ENCODE results near the gene SOX1.
A peak's percentile ranks its signal among the peaks of the same experiment; 100 is the strongest.

Gene SOX1

DNA sequence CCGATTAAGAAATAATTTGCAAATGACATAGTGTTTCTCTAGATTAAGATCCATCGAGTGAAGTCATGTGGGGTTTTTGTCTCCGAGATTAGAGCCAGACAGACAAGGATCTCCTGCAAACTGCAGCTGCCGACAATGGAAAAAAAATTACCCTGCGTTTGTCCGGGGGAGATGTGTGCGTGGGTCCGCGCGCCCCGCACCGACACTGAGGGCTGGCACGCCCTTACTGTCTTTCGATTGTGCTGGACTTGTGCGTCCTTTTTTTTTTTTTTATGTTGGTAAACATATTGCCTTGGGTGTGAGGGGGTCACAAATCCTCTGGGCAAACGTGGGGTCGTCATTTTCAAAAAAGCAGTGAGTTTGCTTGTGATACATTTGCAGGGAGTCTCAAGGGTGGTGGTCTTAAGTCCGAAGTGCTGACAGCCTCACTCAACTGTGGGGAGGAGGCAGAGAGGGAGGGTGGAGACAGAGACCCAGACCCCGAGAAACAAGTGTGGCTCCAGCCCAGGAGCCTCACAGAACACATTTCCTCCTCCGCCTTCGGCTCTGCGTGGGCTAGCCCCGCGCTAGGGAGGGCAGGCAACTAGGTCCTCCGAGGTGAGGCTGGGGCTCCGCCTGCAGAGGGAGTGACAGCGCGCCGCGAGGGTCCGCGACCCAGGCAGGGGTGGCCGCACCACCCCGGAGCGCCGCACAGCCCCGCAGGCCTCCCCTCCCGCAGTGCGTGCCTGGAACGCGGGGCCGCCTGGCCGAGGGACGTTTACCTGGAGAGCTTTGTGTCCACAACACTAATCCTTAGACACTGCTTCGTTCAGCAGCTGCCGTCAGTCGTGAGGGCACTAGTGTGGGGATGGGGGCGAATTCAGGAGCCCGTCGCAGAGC lies 11.7 kb upstream of the SOX1 start:
- Mint-ChIP-seq H3K27ac (peak overlapping the region; percentile 43), H3K27me3 (ENCODE audit: low read depth) (peaks cover 83% of the 10 kb centered on the region), H3K9me3 (no peaks in the 10 kb centered on the region), H3K4me1 (ENCODE audit: low read depth) (no peaks in the 10 kb centered on the region), H3K4me3 (no peak overlapping the region), H3K36me3 (ENCODE audit: low read depth) (peaks cover 2% of the 10 kb centered on the region)
- no peak for DNase-seq (ENCODE audit: low spot score)

DNA sequence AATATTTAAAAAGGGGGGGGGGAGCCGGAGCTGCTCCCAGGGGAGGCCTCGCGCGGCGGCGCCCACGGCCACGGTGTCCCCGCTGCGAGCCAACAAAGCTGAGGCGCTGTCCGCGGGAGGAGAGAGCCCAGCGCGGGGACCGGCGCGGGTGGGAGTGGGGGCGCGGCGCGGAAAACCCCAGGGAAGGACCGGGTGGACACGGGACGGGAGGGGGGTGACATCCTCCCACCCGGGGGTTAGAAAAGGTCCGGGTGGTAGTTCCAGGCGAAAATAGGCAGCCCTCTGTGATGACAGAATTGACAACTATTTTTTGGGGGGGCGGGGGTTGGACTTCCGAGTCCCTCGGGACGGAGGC lies 11.1 kb upstream of the SOX1 start:
- Mint-ChIP-seq H3K27ac (peak overlapping the region; percentile 31), H3K9me3 (no peaks in the 10 kb centered on the region), H3K4me3 (no peak overlapping the region), H3K27me3 (ENCODE audit: low read depth) (peaks cover 83% of the 10 kb centered on the region), H3K36me3 (ENCODE audit: low read depth) (peaks cover 2% of the 10 kb centered on the region), H3K4me1 (ENCODE audit: low read depth) (no peaks in the 10 kb centered on the region)
- no peak for DNase-seq (ENCODE audit: low spot score)

DNA sequence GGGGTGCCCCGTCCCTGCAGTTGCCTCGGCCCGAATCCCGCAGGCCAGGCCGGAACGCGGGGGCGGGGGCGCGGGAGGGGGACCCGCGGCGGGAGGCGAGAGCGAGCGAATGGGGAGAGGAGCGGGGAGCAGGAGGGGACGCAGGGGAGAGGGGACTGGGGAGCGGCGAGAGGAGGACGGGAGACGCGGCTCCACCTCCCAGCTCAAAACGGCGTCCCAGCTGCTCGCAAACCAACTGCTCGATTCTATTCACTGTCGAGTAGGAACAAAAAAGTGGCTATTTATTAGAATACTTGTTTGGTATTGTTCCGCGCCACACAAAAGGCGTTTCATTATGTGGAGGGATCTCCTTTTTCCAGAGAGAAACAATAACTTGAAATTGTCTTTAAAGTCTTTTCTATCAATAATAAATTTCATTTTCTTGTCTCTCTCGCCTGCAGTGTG lies 10.6 kb upstream of the SOX1 start:
- no peaks in the 10 kb centered on the region for H3K9me3 Mint-ChIP-seq
- DNase-seq (ENCODE audit: low spot score): no peak
- no peak overlapping the region for H3K27ac Mint-ChIP-seq
- no peaks in the 10 kb centered on the region for H3K4me1 Mint-ChIP-seq (ENCODE audit: low read depth)
- H3K27me3 Mint-ChIP-seq (ENCODE audit: low read depth): peaks cover 81% of the 10 kb centered on the region
- H3K4me3 Mint-ChIP-seq: no peak overlapping the region
- peaks cover 2% of the 10 kb centered on the region for H3K36me3 Mint-ChIP-seq (ENCODE audit: low read depth)

DNA sequence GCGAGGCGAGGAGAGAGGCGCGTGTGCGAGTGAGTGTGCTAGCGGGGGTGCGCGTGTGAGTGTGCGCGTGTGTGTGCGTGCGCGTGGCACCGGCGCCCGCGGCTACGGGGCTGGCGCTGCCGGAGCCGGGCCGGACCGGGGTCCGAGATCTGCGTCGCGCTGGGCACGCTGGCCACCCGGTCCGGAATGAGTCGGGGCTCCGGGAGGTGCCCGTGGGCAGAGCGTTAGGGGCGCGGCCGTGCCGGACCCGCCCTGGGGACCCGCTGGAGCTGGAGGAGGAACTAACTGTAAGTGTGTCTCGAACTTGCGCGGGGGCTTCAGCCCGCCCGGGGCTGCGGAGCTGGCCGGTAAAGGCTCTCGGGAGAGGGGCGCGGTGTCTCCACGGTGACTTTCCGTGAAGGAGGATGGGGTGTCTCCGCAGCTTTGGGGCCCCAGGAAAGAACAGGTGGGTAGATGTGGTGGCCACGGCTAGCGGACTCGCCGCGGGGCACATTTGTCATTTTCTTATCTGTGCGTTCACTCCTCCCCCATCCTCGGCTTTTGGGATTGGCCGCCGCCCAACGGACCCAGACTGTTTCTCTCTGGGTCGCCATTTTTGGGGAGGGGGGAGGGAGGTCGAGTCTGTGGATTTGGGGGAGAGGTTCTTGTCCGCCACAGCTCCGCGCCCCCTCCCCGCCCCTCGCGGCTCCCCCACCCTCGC lies 10.1 kb upstream of the SOX1 start:
- peaks cover 2% of the 10 kb centered on the region for H3K36me3 Mint-ChIP-seq (ENCODE audit: low read depth)

DNA sequence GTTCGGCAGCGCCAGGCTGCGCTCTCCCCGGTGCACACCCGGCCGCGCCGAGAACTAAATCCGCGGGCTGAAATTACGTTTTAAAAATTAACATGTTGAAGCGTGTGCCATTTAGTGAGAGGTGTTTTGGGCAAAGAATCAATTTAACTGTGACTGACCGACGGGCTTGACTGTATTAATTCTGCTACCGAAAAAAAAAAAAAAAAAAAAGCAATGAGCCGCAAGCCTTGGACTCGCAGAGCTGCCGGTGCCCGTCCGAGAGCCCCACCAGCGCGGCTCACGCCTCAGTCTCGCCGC lies 9.6 kb upstream of the SOX1 start:
- no peak for DNase-seq (ENCODE audit: low spot score)
- no peak overlapping the region for H3K27ac Mint-ChIP-seq
- no peak overlapping the region for H3K4me3 Mint-ChIP-seq
- H3K27me3 Mint-ChIP-seq (ENCODE audit: low read depth): peaks cover 81% of the 10 kb centered on the region
- H3K9me3 Mint-ChIP-seq: no peaks in the 10 kb centered on the region
- H3K36me3 Mint-ChIP-seq (ENCODE audit: low read depth): peaks cover 2% of the 10 kb centered on the region
- H3K4me1 Mint-ChIP-seq (ENCODE audit: low read depth): no peaks in the 10 kb centered on the region

More for the DNA sequence above, 10.1 kb upstream of the SOX1 start:
- peaks cover 81% of the 10 kb centered on the region for H3K27me3 Mint-ChIP-seq (ENCODE audit: low read depth)
- no peaks in the 10 kb centered on the region for H3K9me3 Mint-ChIP-seq
- H3K4me1 Mint-ChIP-seq (ENCODE audit: low read depth): no peaks in the 10 kb centered on the region
- DNase-seq (ENCODE audit: low spot score): no peak
- H3K4me3 Mint-ChIP-seq: no peak overlapping the region
- H3K27ac Mint-ChIP-seq: no peak overlapping the region

DNA sequence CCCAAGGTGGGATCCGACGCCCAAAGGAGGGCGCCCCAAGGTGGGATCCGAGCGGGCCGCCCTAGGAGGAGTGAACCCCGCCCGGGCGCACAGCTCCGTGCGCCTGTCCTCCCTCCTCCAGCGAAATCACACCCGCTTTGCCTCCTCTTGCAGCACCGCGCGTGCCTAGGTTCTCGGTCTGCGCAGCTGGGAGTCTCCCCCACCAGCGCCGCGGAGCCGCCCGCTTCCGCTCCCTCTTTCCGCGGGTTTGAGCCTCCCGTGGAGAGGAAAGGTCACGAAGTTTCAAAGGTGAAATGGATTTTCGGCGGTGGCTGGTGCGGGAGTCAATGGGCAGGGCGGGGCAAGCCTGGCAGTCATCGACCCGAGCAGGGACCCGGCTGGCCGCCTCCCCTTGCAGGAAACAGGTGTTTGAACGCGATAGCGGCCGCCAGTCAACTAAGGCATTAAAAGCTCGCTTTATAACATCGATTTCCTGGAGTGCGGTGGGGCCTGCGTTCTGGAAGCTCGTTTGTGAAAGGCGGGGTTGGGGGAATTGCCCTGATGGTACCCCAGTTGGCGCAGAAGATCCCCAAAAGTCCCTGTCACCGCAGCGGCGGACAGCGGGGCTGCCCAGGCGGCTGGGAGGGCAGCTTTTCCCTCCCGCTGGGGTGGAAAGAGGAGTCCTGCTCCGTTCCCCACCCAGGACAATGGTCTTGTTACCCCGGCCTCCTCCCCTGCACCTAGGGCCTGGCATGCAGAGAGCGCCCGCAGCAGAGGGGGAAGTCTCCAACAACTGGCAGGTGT lies 9.0 kb upstream of the SOX1 start:
- Mint-ChIP-seq H3K36me3 (ENCODE audit: low read depth) (peaks cover 2% of the 10 kb centered on the region), H3K4me1 (ENCODE audit: low read depth) (no peaks in the 10 kb centered on the region), H3K27ac (no peak overlapping the region), H3K27me3 (ENCODE audit: low read depth) (peaks cover 80% of the 10 kb centered on the region), H3K9me3 (no peaks in the 10 kb centered on the region), H3K4me3 (no peak overlapping the region)
- no peak for DNase-seq (ENCODE audit: low spot score)

DNA sequence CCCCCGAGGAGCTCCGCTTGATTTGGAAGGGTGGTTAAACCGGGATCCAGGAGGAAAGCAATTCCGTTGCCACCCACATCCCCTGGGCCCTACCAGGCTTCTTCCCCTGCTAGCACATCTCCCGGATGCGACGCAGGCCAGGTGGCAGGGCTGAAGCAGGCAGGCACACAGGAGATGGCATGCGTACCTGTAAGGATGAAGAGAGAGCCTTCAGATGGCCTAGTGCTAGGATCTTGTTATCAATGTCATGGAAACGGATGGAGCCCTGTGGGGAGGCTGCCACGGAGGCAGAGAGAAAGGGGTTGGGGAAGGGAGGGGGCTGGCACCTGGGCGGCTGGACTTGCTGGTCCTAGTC lies 8.5 kb upstream of the SOX1 start:
- Mint-ChIP-seq H3K27ac (no peak overlapping the region), H3K36me3 (ENCODE audit: low read depth) (peaks cover 2% of the 10 kb centered on the region), H3K27me3 (ENCODE audit: low read depth) (peaks cover 79% of the 10 kb centered on the region), H3K4me3 (no peak overlapping the region), H3K4me1 (ENCODE audit: low read depth) (peaks cover 2% of the 10 kb centered on the region), H3K9me3 (no peaks in the 10 kb centered on the region)
- no peak for DNase-seq (ENCODE audit: low spot score)

DNA sequence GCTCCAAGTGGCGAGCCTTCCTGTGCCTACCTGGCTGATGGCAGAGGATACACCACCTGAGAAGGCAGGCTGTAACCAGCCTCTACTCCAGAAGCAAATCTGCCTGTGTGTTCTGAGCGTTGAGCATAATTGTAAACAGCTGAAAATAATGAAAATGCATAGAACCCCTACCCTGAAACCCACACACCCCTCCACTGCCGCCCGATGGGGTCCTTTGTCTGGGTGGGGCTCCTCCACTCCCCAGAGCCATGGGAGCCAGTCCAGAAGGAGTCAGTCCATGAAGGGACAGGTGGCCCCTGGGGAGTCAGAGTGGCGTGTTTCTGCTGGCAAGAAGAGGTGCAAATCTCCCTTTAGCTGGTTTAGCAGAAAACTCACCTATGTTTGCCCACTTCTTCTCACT lies 8.0 kb upstream of the SOX1 start:
- peaks cover 80% of the 10 kb centered on the region for H3K27me3 Mint-ChIP-seq (ENCODE audit: low read depth)

DNA sequence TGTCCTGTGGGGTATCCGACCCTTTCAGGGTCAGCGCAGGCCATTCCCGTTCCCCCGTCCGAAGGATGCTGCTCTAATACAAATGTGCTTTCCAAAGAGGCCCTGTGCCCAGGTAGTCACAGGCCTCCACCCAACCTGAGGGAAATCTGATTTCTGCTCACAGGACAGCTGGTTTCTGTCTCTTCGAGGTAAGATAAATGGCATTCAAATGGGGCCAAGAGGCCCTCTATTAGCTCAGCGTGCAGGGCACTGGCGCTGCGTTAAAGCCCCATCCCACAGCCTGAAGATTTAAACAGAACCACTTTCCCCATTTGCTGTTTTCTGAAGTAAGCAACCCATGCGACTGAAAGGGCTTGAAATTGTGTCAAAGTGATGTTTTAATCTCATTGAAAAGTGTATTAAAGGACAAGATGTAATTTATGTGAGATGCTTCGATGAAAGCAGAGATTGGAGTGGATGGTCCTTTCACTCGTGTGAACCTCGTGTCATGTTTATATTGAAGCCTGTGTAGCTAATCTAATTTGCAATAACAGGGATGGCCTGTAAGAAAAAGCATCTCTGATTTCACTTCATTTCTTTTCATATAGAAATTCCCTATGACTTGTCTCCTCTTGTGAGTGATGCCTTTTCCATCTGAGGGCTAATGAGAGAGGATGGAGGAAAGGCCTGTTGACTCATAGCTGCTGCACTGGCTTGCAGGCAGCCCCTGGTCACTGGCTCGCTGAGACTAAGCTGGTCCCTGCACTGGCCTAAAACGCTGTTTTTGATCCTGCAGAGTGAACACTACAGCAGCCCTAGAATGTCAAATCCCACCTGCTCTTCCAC lies 7.3 kb upstream of the SOX1 start:
- peaks cover 2% of the 10 kb centered on the region for H3K36me3 Mint-ChIP-seq (ENCODE audit: low read depth)
- H3K27me3 Mint-ChIP-seq (ENCODE audit: low read depth): peaks cover 79% of the 10 kb centered on the region
- H3K9me3 Mint-ChIP-seq: no peaks in the 10 kb centered on the region
- H3K27ac Mint-ChIP-seq: no peak overlapping the region
- no peak for DNase-seq (ENCODE audit: low spot score)
- no peak overlapping the region for H3K4me3 Mint-ChIP-seq
- H3K4me1 Mint-ChIP-seq (ENCODE audit: low read depth): peaks cover 2% of the 10 kb centered on the region

More for the DNA sequence above, 8.0 kb upstream of the SOX1 start:
- Mint-ChIP-seq H3K4me1 (ENCODE audit: low read depth) (peaks cover 2% of the 10 kb centered on the region), H3K9me3 (no peaks in the 10 kb centered on the region), H3K4me3 (no peak overlapping the region), H3K36me3 (ENCODE audit: low read depth) (peaks cover 2% of the 10 kb centered on the region), H3K27ac (no peak overlapping the region)
- no peak for DNase-seq (ENCODE audit: low spot score)

DNA sequence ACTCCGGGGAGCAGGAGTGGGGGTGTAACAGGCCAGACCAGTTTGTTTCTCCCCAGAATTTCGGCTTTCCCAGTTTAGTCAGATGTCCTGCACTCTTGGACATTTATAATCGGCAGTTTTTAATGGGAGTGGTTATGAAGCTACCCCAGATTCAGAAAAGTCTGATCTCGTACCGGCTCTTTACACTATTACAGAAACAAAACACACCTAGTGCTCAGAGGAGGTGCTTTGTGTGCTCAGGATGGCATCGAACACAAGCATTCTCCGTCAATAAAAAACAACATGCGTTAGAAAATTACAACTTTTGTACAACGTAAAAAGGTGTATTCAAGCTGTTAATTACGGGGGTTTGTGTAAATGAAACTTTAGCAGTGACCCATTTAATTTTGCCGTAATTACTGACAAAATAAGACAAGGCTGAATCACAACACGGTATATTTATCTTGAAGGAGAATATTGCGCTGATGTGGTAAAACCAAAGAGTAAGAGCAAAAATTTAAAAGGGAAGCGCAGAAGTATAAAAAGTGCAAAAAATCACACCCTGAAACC lies 6.6 kb upstream of the SOX1 start:
- Mint-ChIP-seq H3K27me3 (ENCODE audit: low read depth) (peaks cover 78% of the 10 kb centered on the region), H3K4me3 (no peak overlapping the region), H3K4me1 (ENCODE audit: low read depth) (peaks cover 2% of the 10 kb centered on the region), H3K27ac (no peak overlapping the region), H3K36me3 (ENCODE audit: low read depth) (peaks cover 3% of the 10 kb centered on the region), H3K9me3 (no peaks in the 10 kb centered on the region)
- no peak for DNase-seq (ENCODE audit: low spot score)

DNA sequence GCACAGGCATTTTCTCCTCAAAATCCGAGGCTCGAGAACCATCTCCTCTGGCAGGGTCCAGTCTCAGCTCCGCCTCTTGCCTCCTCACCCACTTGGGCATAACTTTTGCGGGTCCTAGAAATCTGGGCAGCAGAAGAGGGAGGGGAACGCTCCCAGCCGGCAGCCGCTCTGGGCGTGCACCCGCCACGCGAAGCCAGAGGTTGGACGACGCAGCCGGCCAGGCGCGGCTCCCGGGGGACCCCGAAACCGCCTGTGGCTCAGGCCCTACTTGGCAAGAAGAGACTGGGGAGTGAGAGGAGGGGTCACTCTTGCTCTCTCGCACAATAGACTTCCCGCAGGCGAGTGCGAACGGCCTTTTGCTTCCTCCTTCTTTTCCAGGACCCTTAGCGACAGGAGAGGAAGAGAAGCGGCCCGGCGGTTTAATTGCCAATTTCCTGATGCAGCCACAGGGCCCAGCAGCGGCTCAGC lies 6.0 kb upstream of the SOX1 start:
- H3K27me3 Mint-ChIP-seq (ENCODE audit: low read depth): peaks cover 82% of the 10 kb centered on the region
- H3K4me1 Mint-ChIP-seq (ENCODE audit: low read depth): peaks cover 2% of the 10 kb centered on the region
- H3K9me3 Mint-ChIP-seq: no peaks in the 10 kb centered on the region
- DNase-seq (ENCODE audit: low spot score): no peak
- peaks cover 4% of the 10 kb centered on the region for H3K36me3 Mint-ChIP-seq (ENCODE audit: low read depth)
- no peak overlapping the region for H3K4me3 Mint-ChIP-seq
- peak overlapping the region; percentile 41 for H3K27ac Mint-ChIP-seq

DNA sequence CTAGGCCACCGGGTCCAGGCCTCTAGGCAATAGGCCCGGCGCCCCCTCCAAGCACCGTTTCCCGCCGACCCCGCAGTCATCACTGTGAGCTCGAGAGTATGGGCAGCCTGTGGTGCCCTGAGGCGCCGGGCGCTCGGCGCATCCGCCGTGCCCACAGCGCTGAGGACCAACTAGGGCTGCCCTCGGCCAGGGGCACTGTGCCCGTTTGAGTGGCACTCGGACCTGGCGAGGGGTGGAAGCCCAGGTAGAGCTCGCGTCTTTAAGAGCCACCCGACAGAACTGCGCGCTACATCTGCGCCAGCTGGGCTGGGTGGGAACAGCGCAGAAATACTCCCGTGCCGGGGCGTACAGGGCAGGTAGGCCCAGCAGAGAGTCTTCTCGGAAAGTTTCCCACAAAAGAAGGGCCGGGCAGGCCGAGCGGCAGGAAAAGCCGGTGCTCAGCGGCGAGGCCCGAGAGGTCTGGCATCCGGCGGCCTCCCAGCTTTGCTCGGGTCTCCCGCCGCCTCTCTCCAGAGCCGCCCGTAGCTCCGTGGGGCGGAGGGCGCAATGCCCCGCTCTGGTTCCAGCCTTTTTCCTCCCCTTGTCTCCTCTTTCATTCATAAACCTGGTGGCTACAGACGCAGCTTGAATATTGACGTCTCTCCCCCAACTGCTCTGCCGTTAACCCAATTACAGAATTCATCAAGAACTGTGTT lies 5.4 kb upstream of the SOX1 start:
- Mint-ChIP-seq H3K4me3 (no peak overlapping the region), H3K36me3 (ENCODE audit: low read depth) (peaks cover 4% of the 10 kb centered on the region), H3K9me3 (no peaks in the 10 kb centered on the region), H3K4me1 (ENCODE audit: low read depth) (peaks cover 2% of the 10 kb centered on the region), H3K27ac (peak overlapping the region; percentile 55), H3K27me3 (ENCODE audit: low read depth) (peaks cover 84% of the 10 kb centered on the region)
- DNase-seq (ENCODE audit: low spot score): no peak

DNA sequence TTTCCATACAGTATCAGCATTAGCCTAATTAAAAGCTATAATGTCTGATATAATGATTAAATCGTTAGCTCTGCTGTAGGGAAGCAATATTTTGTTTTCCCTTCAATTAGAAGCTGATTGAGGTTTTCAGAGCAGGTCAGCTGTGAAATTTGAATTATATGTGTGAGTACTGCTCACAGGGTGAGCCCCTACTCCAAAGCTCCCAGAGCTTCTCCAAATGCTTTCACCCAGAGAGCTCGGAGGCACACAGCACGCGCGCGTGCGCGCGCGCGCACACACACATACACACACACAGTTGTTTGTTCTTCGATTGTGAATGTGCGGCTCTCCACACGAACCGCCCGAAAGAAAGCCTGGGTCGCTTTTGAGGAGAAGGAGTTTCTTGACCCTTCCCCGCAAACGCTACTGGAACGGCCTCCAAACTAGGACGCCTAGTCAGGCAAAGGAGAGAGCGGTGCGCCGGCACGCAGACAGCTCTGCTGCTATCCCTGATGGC lies 4.8 kb upstream of the SOX1 start:
- Mint-ChIP-seq H3K4me1 (ENCODE audit: low read depth) (peaks cover 2% of the 10 kb centered on the region), H3K27me3 (ENCODE audit: low read depth) (peaks cover 80% of the 10 kb centered on the region), H3K27ac (peak overlapping the region; percentile 55), H3K4me3 (no peak overlapping the region), H3K9me3 (no peaks in the 10 kb centered on the region), H3K36me3 (ENCODE audit: low read depth) (peaks cover 4% of the 10 kb centered on the region)
- DNase-seq (ENCODE audit: low spot score): no peak

All from T-helper 2 cell treated with Interferon-gamma antibody and Interleukin-4, amounts not matched to agents 5 μg/mL and 100 μg/mL, for 36 hours (primary cell).